ENCODE measurements around the gene PLXNC1.

The PLXNC1 gene

DNA sequence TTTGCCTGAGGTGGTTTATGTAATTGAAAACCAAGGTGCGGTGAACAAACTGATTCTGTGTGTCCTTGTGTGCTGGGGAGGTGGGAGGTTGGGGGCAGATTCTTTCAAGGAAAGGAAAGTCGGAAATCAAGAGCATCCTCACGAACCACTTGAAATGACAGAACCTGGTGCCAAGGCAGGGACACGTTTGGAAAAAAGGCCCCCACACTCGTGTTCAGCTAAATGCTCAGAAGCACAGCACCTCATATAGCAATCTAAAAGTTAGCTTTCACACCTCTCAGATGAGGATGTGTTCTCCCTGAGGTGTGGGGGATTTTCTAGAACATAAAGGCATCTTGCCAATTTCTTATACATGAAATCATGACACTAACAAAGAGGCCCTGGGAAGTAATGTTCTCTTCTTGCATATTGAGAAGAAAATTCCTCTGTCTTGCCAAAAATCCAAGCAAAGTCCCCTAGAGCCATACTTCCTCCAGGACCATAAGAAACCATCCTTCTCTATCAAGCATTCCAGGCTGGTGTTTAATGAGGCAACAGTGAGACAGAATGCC, 119.6 kb downstream of the PLXNC1 start:
- no peak overlapping the region for H2AFZ ChIP-seq (ENCODE audit: low read length)
- TF ChIP-seq EZH2phosphoT487 (IDR thresholded peaks at IDR 0.05; ENCODE audit: borderline replicate concordance) (no peak), CTCF (conservative IDR thresholded peaks at IDR 0.05; ENCODE audit: low read length) (no peak)
- H3K4me2 ChIP-seq (ENCODE audit: low read depth, low read length, poor library complexity, severe bottlenecking): peak overlapping the region; percentile 22
- peaks cover 31% of the 10 kb centered on the region for H3K4me1 ChIP-seq (ENCODE audit: insufficient read depth, low read length, poor library complexity, severe bottlenecking)
- H3K9ac ChIP-seq (ENCODE audit: low read depth, low read length, poor library complexity, severe bottlenecking): peak overlapping the region; percentile 12
- H3K9me3 ChIP-seq (ENCODE audit: insufficient read depth, low read depth, low read length): no peaks in the 10 kb centered on the region
- no peaks in the 10 kb centered on the region; the same call in 1 of the 2 replicates for H3K36me3 ChIP-seq (ENCODE audit: insufficient read depth, low read length)
- H3F3A ChIP-seq (ENCODE audit: low read depth): no peaks in the 10 kb centered on the region
- H4K20me1 ChIP-seq (ENCODE audit: insufficient read depth, low read length, poor library complexity, severe bottlenecking): no peaks in the 10 kb centered on the region
- H3K9me2 ChIP-seq (replicated peaks; ENCODE audit: low read depth, low read length): no peaks in the 10 kb centered on the region
- no peaks in the 10 kb centered on the region for H3K27me3 ChIP-seq (ENCODE audit: insufficient read depth, low read length, poor library complexity, severe bottlenecking)
- no peaks in the 10 kb centered on the region for H3K79me2 ChIP-seq (ENCODE audit: insufficient read depth, low read length)
- H3K4me3 ChIP-seq (ENCODE audit: low read length, poor library complexity, severe bottlenecking): no peak overlapping the region

DNA sequence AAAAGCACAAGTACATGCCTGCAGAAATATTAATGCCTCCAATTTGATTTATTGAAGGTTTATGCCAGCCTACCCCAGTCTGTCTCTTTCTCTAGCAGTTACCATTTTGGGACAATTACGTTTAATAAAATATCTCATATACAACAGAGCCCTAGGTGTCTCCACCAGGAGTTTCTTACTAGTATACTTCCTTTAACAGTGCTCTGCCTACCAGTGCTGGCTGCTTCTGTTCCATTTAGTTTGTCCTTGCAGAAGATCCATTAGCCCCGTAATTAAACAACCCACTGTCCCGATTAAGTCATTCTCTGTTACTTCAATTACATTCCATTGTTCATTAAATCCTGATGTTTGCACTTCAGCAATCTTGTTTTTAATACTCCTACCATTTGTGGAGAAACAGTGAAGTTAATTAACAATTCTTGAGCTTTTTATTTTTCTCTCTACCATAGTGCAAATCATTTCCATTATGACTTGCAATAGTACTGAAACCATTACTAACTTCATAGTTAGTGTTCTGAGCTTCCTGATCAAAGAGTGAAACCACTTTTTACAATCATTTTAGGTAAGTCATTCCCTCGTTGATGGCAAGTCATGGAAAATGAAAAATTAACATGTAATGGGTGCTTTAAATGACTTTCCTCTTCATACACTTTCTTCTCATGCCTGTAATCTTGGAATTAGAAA, 121.1 kb downstream of the PLXNC1 start:
- no peak overlapping the region for H3K4me2 ChIP-seq (ENCODE audit: low read depth, low read length, poor library complexity, severe bottlenecking)
- TF ChIP-seq CTCF (conservative IDR thresholded peaks at IDR 0.05; ENCODE audit: low read length): no peak
- TF ChIP-seq EZH2phosphoT487 (IDR thresholded peaks at IDR 0.05; ENCODE audit: borderline replicate concordance): no peak
- H2AFZ ChIP-seq (ENCODE audit: low read length): no peak overlapping the region
- no peaks in the 10 kb centered on the region for H3K27me3 ChIP-seq (ENCODE audit: insufficient read depth, low read length, poor library complexity, severe bottlenecking)
- no peaks in the 10 kb centered on the region for H3K9me2 ChIP-seq (replicated peaks; ENCODE audit: low read depth, low read length)
- no peaks in the 10 kb centered on the region for H4K20me1 ChIP-seq (ENCODE audit: insufficient read depth, low read length, poor library complexity, severe bottlenecking)
- no peaks in the 10 kb centered on the region for H3K9me3 ChIP-seq (ENCODE audit: insufficient read depth, low read depth, low read length)
- no peaks in the 10 kb centered on the region for H3K79me2 ChIP-seq (ENCODE audit: insufficient read depth, low read length)
- no peaks in the 10 kb centered on the region; the same call in 1 of the 2 replicates for H3K36me3 ChIP-seq (ENCODE audit: insufficient read depth, low read length)
- H3K9ac ChIP-seq (ENCODE audit: low read depth, low read length, poor library complexity, severe bottlenecking): no peak overlapping the region
- H3K4me3 ChIP-seq (ENCODE audit: low read length, poor library complexity, severe bottlenecking): no peak overlapping the region
- H3F3A ChIP-seq (ENCODE audit: low read depth): no peaks in the 10 kb centered on the region
- peaks cover 18% of the 10 kb centered on the region for H3K4me1 ChIP-seq (ENCODE audit: insufficient read depth, low read length, poor library complexity, severe bottlenecking)

DNA sequence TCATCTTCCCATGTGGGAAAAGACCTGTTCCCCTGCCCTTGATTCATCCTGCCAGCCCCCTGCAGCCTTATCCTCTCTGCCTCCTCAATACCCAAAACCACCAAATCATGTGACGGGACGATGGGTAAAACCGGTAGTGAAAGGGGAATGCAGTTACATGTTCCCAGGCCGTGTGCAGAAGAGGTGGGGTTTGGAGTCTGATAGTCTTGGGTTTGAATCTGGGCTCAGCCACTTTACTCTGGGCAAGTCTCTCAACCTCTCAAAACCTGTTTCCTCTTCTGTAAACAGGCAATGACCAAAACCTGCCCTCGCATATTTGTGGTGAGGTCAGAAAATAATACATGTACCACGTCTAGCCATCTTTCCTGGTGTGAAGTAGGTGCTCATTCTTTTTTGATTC, 123.0 kb downstream of the PLXNC1 start:
- Histone ChIP-seq H3K9me3 (ENCODE audit: insufficient read depth, low read depth, low read length) (no peaks in the 10 kb centered on the region), H3K4me1 (ENCODE audit: insufficient read depth, low read length, poor library complexity, severe bottlenecking) (peaks cover 18% of the 10 kb centered on the region), H3K36me3 (ENCODE audit: insufficient read depth, low read length) (no peaks in the 10 kb centered on the region), H3K4me2 (ENCODE audit: low read depth, low read length, poor library complexity, severe bottlenecking) (no peak overlapping the region), H3K79me2 (ENCODE audit: insufficient read depth, low read length) (no peaks in the 10 kb centered on the region), H4K20me1 (ENCODE audit: insufficient read depth, low read length, poor library complexity, severe bottlenecking) (no peaks in the 10 kb centered on the region), H3F3A (ENCODE audit: low read depth) (no peaks in the 10 kb centered on the region), H3K9me2 (replicated peaks; ENCODE audit: low read depth, low read length) (no peaks in the 10 kb centered on the region), H3K4me3 (ENCODE audit: low read length, poor library complexity, severe bottlenecking) (no peak overlapping the region), H3K9ac (ENCODE audit: low read depth, low read length, poor library complexity, severe bottlenecking) (no peak overlapping the region), H2AFZ (ENCODE audit: low read length) (no peak overlapping the region), H3K27me3 (ENCODE audit: insufficient read depth, low read length, poor library complexity, severe bottlenecking) (no peaks in the 10 kb centered on the region)
- TF ChIP-seq EZH2phosphoT487 (IDR thresholded peaks at IDR 0.05; ENCODE audit: borderline replicate concordance): no peak
- TF ChIP-seq CTCF (conservative IDR thresholded peaks at IDR 0.05; ENCODE audit: low read length): no peak

Measured in Loucy (cell line).